Endothelial cell of umbilical vein (primary cell): ENCODE results near the gene CD24. TPM values are rescaled to one million over a fixed set of nuclear protein-coding genes. Genes with fewer than 3 reads are reported as not detected.

Source experiments
- BruUV-seq: library from RNA; stranded (reverse); fragments of 400-500 nt; replicated peaks from 2 replicates; lab custom pipeline; 2021; lab: Mats Ljungman, UMichigan
- CTCF ChIA-PET: fragments of 300-600, 350-600 bp; sonication (Branson Sonifier 250); formaldehyde crosslinking; loops from one replicate; lab custom pipeline; 2021; ENCODE audit warnings: antibody characterized with exemption, inconsistent platforms; lab: Charles Lee
- POLR2A ChIA-PET: fragments of 300-600, 350-600 bp; sonication (Branson Sonifier 250); formaldehyde crosslinking; loops from one replicate; lab custom pipeline; 2021; ENCODE audit warnings: antibody characterized with exemption, inconsistent platforms; lab: Charles Lee
- DNase-seq: peaks from one replicate; pipeline ENCODE4 v3.0.0-alpha.2; 2011; ENCODE audit warnings: low read depth, low spot score
- FAIRE-seq: peaks from 2 replicates; lab custom pipeline; 2011; peaks lifted over from hg19 to GRCh38; lab: Jason Lieb, UNC
- H2AFZ ChIP-seq: 2 replicates; pipeline ENCODE4 v1.6.0; 2012; ENCODE audit warnings: low read depth, low read length, control low read depth, inconsistent platforms
- H3K27ac ChIP-seq: 2 replicates; pipeline ENCODE4 v1.5.1; 2011; ENCODE audit warnings: low read depth, mild to moderate bottlenecking, control low read depth, low read length, moderate library complexity; ENCODE audit not compliant: insufficient read depth
- H3K27me3 ChIP-seq, 2 experiments: 2 replicates each; pipeline versions ENCODE4 v1.6.0 to v1.6.1; 2011; ENCODE audit warnings: low read length in 2 of 2, mixed read lengths in 1 of 2; ENCODE audit not compliant: control insufficient read depth in 2 of 2, insufficient read depth in 2 of 2
- H3K36me3 ChIP-seq, 2 experiments: 2 replicates in 1 of 2; 3 replicates in 1 of 2; pipeline ENCODE4 v1.5.1; 2011; ENCODE audit warnings: low read length in 2 of 2, mild to moderate bottlenecking in 1 of 2, moderate library complexity in 1 of 2; ENCODE audit not compliant: control insufficient read depth in 2 of 2, insufficient read depth in 2 of 2; ENCODE audit errors: extremely low read depth in 1 of 2
- H3K4me1 ChIP-seq: 3 replicates; pipeline ENCODE4 v1.5.1; 2011; ENCODE audit warnings: mild to moderate bottlenecking, low read length; ENCODE audit not compliant: control insufficient read depth, insufficient read depth; ENCODE audit errors: extremely low read depth
- H3K4me2 ChIP-seq: 2 replicates; pipeline ENCODE4 v1.6.1; 2011; ENCODE audit warnings: low read length, control low read depth, mixed read lengths; ENCODE audit not compliant: insufficient read depth
- H3K4me3 ChIP-seq, 3 experiments: fragments of 200-600 bp in 1 of 3; sonication (generic), shearing (Covaris generic) in 1 of 3; replicated peaks in 1 of 3; 2 replicates each; pipeline ENCODE4 v1.5.1; 2011 to 2016; ENCODE audit warnings: control low read depth in 3 of 3, low read length in 3 of 3, mild to moderate bottlenecking in 2 of 3, inconsistent platforms in 1 of 3, low read depth in 1 of 3, moderate library complexity in 1 of 3; ENCODE audit not compliant: insufficient read depth in 1 of 3
- H3K79me2 ChIP-seq: 2 replicates; pipeline ENCODE4 v1.6.0; 2012; ENCODE audit warnings: low read length, inconsistent platforms; ENCODE audit not compliant: control insufficient read depth, insufficient read depth
- H3K9ac ChIP-seq: replicated peaks from 2 replicates; pipeline ENCODE3; 2011; ENCODE audit warnings: low read length, control low read depth; ENCODE audit not compliant: insufficient read depth; ENCODE audit errors: extremely low read depth
- H3K9me1 ChIP-seq: replicated peaks from 3 replicates; pipeline ENCODE4 v1.6.0; 2011; ENCODE audit warnings: mild to moderate bottlenecking, low read length; ENCODE audit not compliant: control insufficient read depth, insufficient read depth; ENCODE audit errors: extremely low read depth
- H3K9me3 ChIP-seq: replicated peaks from 2 replicates; pipeline ENCODE4 v1.5.1; 2012; ENCODE audit warnings: low read length, inconsistent platforms; ENCODE audit not compliant: control insufficient read depth, insufficient read depth
- H4K20me1 ChIP-seq: replicated peaks from 2 replicates; pipeline ENCODE3; 2011; ENCODE audit warnings: mild to moderate bottlenecking, low read length; ENCODE audit not compliant: control insufficient read depth, insufficient read depth; ENCODE audit errors: extremely low read depth
- CTCF ChIP-seq, 2 donors: IDR thresholded peaks; 1 replicate in 1 of 2; 2 replicates in 1 of 2; pipeline ENCODE4 v1.5.1; 2011; ENCODE audit warnings: low read length in 2 of 2, mild to moderate bottlenecking in 2 of 2, moderate library complexity in 2 of 2, control low read depth in 1 of 2, inconsistent platforms in 1 of 2, low read depth in 1 of 2; ENCODE audit not compliant: insufficient read depth in 1 of 2; ENCODE audit errors: extremely low read depth in 1 of 2
- EZH2 ChIP-seq: IDR thresholded peaks from 2 replicates; pipeline ENCODE4 v1.6.1; 2012; ENCODE audit warnings: borderline replicate concordance, low read depth, mild to moderate bottlenecking, moderate library complexity, low read length, inconsistent platforms; ENCODE audit not compliant: severe bottlenecking
- FOS ChIP-seq: IDR thresholded peaks from 2 replicates; pipeline ENCODE4 v1.6.1; 2011; ENCODE audit warnings: mild to moderate bottlenecking, low read length, moderate library complexity, borderline replicate concordance; ENCODE audit not compliant: insufficient read depth
- GATA2 ChIP-seq: IDR thresholded peaks from 2 replicates; pipeline ENCODE4 v1.7.0; 2011; ENCODE audit warnings: low read depth, mild to moderate bottlenecking, moderate library complexity, mixed read lengths, low read length; ENCODE audit not compliant: insufficient read length, insufficient read depth
- JUN ChIP-seq: IDR thresholded peaks from 2 replicates; pipeline ENCODE4 v1.6.1; 2011; ENCODE audit warnings: borderline replicate concordance, low read depth; ENCODE audit not compliant: insufficient read length, insufficient read depth
- MAX ChIP-seq: IDR thresholded peaks from 2 replicates; pipeline ENCODE4 v1.6.1; 2011; ENCODE audit not compliant: insufficient read depth, insufficient read length
- MYC ChIP-seq: IDR thresholded peaks from one replicate; pipeline ENCODE4 v1.6.1; 2011; ENCODE audit warnings: mild to moderate bottlenecking, low read depth, low read length
- POLR2A ChIP-seq: IDR thresholded peaks from 2 replicates; pipeline ENCODE4 v1.6.1; 2012; ENCODE audit warnings: low read depth, mild to moderate bottlenecking, control low read depth, low read length
- POLR2AphosphoS5 ChIP-seq: IDR thresholded peaks from 2 replicates; pipeline ENCODE4 v1.6.1; 2012; ENCODE audit warnings: low read depth, mild to moderate bottlenecking, control low read depth, low read length, moderate library complexity; ENCODE audit not compliant: insufficient read depth
- dilution Hi-C: fragments of 300-500 bp; cut with MboI; formaldehyde crosslinking; loops from one replicate; pipeline ENCODE4 v1.15.0; 2019; ENCODE audit warnings: low sequenced_read_pairs; ENCODE audit not compliant: extremely low pct_ligation_motif_present
- intact Hi-C: fragments of 100-400 bp; cut with micrococcal nuclease; formaldehyde crosslinking; loops from one replicate; pipeline ENCODE4 v1.10.0; 2022
- polyA plus RNA-seq, 4 experiments: library from polyadenylated mRNA; depleted of rRNA in 3 of 4; stranded (reverse) in 3 of 4; unstranded in 1 of 4; fragments of >200 nt; gene quantifications; 2 replicates each; pipeline versions ENCODE4 v1.2.1 to v1.2.3, GENCODE V29; 2011 to 2012; ENCODE audit warnings: missing spikeins in 1 of 4
- total RNA-seq: library from RNA; stranded (reverse); gene quantifications from 2 replicates; pipeline ENCODE4 v1.2.3, GENCODE V29; 2021

CD24 gene
- total and polyA plus RNA-seq, 2 donors (not counting 3 experiments of a cell fraction or from before 2014, with no cell fraction given): 2.5 to 10.2 TPM

- Histone ChIP-seq H3K27me3 (peaks cover 2 to 5% of the 10 kb centered on the region in 2 experiments), H3K4me2 (no peak overlapping the region), H3K4me3 (no peak overlapping the region), H3K9ac (no peak overlapping the region), H3K4me1 (no peaks in the 10 kb centered on the region), H2AFZ (no peak overlapping the region), H3K9me3 (no peaks in the 10 kb centered on the region), H3K9me1 (no peaks in the 10 kb centered on the region), H4K20me1 (no peaks in the 10 kb centered on the region), H3K27ac (no peak overlapping the region), H3K36me3 (no peaks in the 10 kb centered on the region), H3K79me2 (no peaks in the 10 kb centered on the region)
- no peak for FAIRE-seq
- DNase-seq: no peak
- intact Hi-C loops (no loop called here), dilution Hi-C loops (no loop called here)
- no TSS peak for BruUV-seq
- POLR2A ChIA-PET: interaction anchor here (0.7 kb wide), 1 partner anchor 246 kb away, joined by 3 read pairs; no protein-coding TSS in a partner anchor
- TF ChIP-seq MYC: no peak
- CTCF ChIA-PET: interaction anchor here (1.5 to 7.1 kb wide), 4 partner anchors 16 to 647 kb away, joined by 5 to 83 read pairs (median 14); no protein-coding TSS in a partner anchor
These were observed 7.4 kb upstream of the CD24 start for GRCh38 chr6:106981926-106982325.

- dilution Hi-C loops: no loop called here
- CTCF ChIA-PET: interaction anchor here (0.8 to 7.1 kb wide), 4 partner anchors 17 to 641 kb away, joined by 3 to 83 read pairs (median 56); no protein-coding TSS in a partner anchor
These were observed 6.4 kb upstream of the CD24 start for GRCh38 chr6:106980926-106981325.

More at GRCh38 chr6:106980926-106981325, 6.4 kb upstream of the CD24 start:
- H3K9me1 ChIP-seq: no peaks in the 10 kb centered on the region
- H3K79me2 ChIP-seq: no peaks in the 10 kb centered on the region
- FAIRE-seq: no peak
- no peak overlapping the region for H2AFZ ChIP-seq
- no peak for DNase-seq
- no peak overlapping the region for H3K4me3 ChIP-seq
- POLR2A ChIA-PET: no interaction called here
- H3K9me3 ChIP-seq: no peaks in the 10 kb centered on the region
- H3K4me1 ChIP-seq: no peaks in the 10 kb centered on the region
- BruUV-seq: no TSS peak
- H3K4me2 ChIP-seq: no peak overlapping the region
- no peak overlapping the region for H3K9ac ChIP-seq
- H3K36me3 ChIP-seq: no peaks in the 10 kb centered on the region
- intact Hi-C loops: no loop called here
- H3K27ac ChIP-seq: no peak overlapping the region
- no peaks in the 10 kb centered on the region for H4K20me1 ChIP-seq
- no peak for TF ChIP-seq FOS
- TF ChIP-seq CTCF (IDR thresholded peaks at IDR 0.05; ENCODE audit: extremely low read depth in 1 of 2, insufficient read depth in 1 of 2, low read depth in 1 of 2, low read length in 2 of 2): no peak
- TF ChIP-seq GATA2: no peak
- TF ChIP-seq MAX: no peak
- TF ChIP-seq JUN: no peak
- no peak for TF ChIP-seq MYC
- no peak for TF ChIP-seq POLR2AphosphoS5
- no peak for TF ChIP-seq POLR2A
- TF ChIP-seq EZH2: no peak
- peaks cover 8 to 15% of the 10 kb centered on the region in 2 experiments for H3K27me3 ChIP-seq
